K562 (cell line): ENCODE results near the gene CDAN1.

ENCODE experiments used
- ATF3 ChIP-seq, 2 experiments: fragments of 450-650 bp in 1 of 2; sonication (generic) in 1 of 2; formaldehyde crosslinking in 1 of 2; IDR thresholded peaks in 1 of 2; conservative IDR thresholded peaks in 1 of 2; 2 replicates each; pipeline versions ENCODE4 v1.6.1 to v1.8.1; 2016 to 2023; ENCODE audit warnings: mild to moderate bottlenecking in 2 of 2, moderate library complexity in 2 of 2, inconsistent platforms in 1 of 2, missing genetic modification reagents in 1 of 2
- CTCF ChIP-seq, 3 experiments: IDR thresholded peaks in 2 of 3; conservative IDR thresholded peaks in 1 of 3; 2 replicates each; pipeline ENCODE4 v1.5.1; 2011 to 2012; ENCODE audit warnings: low read length in 3 of 3, mild to moderate bottlenecking in 3 of 3, control low read depth in 2 of 3, improper control_type of control experiment in 1 of 3, inconsistent platforms in 1 of 3, low read depth in 1 of 3, mixed read lengths in 1 of 3, moderate library complexity in 1 of 3; ENCODE audit not compliant: insufficient read depth in 2 of 3
- FOXP1 ChIP-seq: sonication (generic); formaldehyde crosslinking; IDR thresholded peaks from 2 replicates; pipeline ENCODE4 v1.8.0; 2022; ENCODE audit warnings: mild to moderate bottlenecking, missing genetic modification reagents
- PATZ1 ChIP-seq: fragments of 250-450 bp; sonication (Bioruptor Pico); IDR thresholded peaks from 2 replicates; pipeline ENCODE4 v1.5.0; 2020; ENCODE audit warnings: mild to moderate bottlenecking, borderline replicate concordance
- ZFP1 ChIP-seq: fragments of 450-650 bp; formaldehyde crosslinking; IDR thresholded peaks from 2 replicates; pipeline ENCODE4 v1.4.0; 2020; ENCODE audit warnings: mild to moderate bottlenecking, mixed read lengths

- TF ChIP-seq FOXP1 (no peak), PATZ1 (CRISPR knock-in tag) (no peak), ATF3 (IDR thresholded peaks at IDR 0.05) (no peak), ATF3 (CRISPR knock-in tag; conservative IDR thresholded peaks at IDR 0.05) (no peak), CTCF (IDR thresholded peaks at IDR 0.05 in 2 of 3, conservative IDR thresholded peaks at IDR 0.05 in 1 of 3; ENCODE audit: insufficient read depth in 2 of 3, low read depth in 1 of 3, low read length in 3 of 3) (no peak), ZFP1 (CRISPR knock-in tag) (no peak)
Measured at GRCh38 chr15:42711746-42712145, 25.2 kb downstream of the CDAN1 start.
